Naive B cell (primary cell): ENCODE measurements around the gene CDH8. TPM values are rescaled to one million over a fixed set of nuclear protein-coding genes. Genes with fewer than 3 reads are reported as not detected.

Source experiments
- ATAC-seq, 2 donors: fragments of 150-1000 bp; cut with Tn5 transposase; 2 replicates each; pipeline ENCODE4 v1.10.0; 2021; ENCODE audit warnings: low read depth in 2 of 2, mild to moderate bottlenecking in 2 of 2, moderate library complexity in 2 of 2
- DNase-seq: peaks from one replicate; pipeline ENCODE4 v3.0.0; 2022
- H3K27ac Mint-ChIP-seq, 6 donors: one replicate each; pipeline ENCODE4 v1.8.0; 2020 to 2022; ENCODE audit warnings: mild to moderate bottlenecking in 6 of 6, mixed read lengths in 6 of 6, moderate library complexity in 5 of 6, inconsistent platforms in 2 of 6
- H3K27me3 Mint-ChIP-seq, 3 donors: one replicate each; pipeline ENCODE4 v1.8.0; 2021 to 2022; ENCODE audit warnings: mixed read lengths in 3 of 3, mild to moderate bottlenecking in 1 of 3
- H3K36me3 Mint-ChIP-seq, 2 donors: one replicate each; pipeline ENCODE4 v1.8.0; 2020 to 2022; ENCODE audit warnings: mixed read lengths in 2 of 2, inconsistent platforms in 1 of 2, mild to moderate bottlenecking in 1 of 2
- H3K4me1 Mint-ChIP-seq, 3 donors: one replicate each; pipeline ENCODE4 v1.8.0; 2020 to 2022; ENCODE audit warnings: mixed read lengths in 3 of 3, inconsistent platforms in 1 of 3, mild to moderate bottlenecking in 1 of 3, moderate library complexity in 1 of 3
- H3K4me3 Mint-ChIP-seq, 8 donors: one replicate each; pipeline ENCODE4 v1.8.0; 2020 to 2022; ENCODE audit warnings: mild to moderate bottlenecking in 8 of 8, mixed read lengths in 8 of 8, moderate library complexity in 8 of 8, inconsistent platforms in 2 of 8
- H3K9me3 Mint-ChIP-seq, 7 donors: one replicate each; pipeline ENCODE4 v1.8.0; 2020 to 2022; ENCODE audit warnings: mixed read lengths in 7 of 7, mild to moderate bottlenecking in 5 of 7, inconsistent platforms in 2 of 7, moderate library complexity in 1 of 7
- polyA plus RNA-seq, 6 donors: library from polyadenylated mRNA; unstranded; fragments of 300-500 nt; fragmentation: Illumina TruSeq; gene quantifications; one replicate each; pipeline ENCODE4 v1.2.3, GENCODE V29; 2021; ENCODE audit warnings: low read depth in 6 of 6

CDH8 gene
- polyA plus RNA-seq, 6 donors from 2014 or later, result not detected

- DNase-seq (no peak), ATAC-seq (no peak)
- Mint-ChIP-seq H3K36me3 (no peaks in the 10 kb centered on the region), H3K4me3 (no peak overlapping the region), H3K4me1 (no peaks in the 10 kb centered on the region), H3K9me3 (peaks cover 0 to 9% (median 0%) of the 10 kb centered on the region in 7 donors), H3K27ac (no peak overlapping the region), H3K27me3 (no peaks in the 10 kb centered on the region)
These were observed 390.7 kb downstream of the CDH8 start for GRCh38 chr16:61645561-61645960.

DNA sequence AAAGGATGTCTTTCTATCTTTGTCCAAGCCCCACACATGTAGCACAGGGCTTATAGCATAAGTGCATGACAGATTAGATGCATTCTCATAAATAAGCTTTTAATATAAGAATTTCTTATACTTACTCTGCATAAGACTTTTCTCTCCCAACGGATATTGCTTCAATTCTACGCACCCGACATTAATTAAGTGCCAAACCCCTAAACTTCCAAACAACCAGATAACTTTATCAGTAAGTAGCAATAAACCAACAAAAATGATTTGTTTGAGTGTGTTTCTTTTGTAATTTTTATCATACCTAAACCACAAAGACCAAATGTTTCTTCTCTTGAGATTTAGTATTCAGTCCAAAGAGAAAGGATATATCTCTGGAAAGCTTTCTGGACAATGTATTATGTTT lies 391.5 kb downstream of the CDH8 start:
- H3K9me3 Mint-ChIP-seq, result peaks cover 0 to 9% (median 0%) of the 10 kb centered on the region in 7 donors
- DNase-seq, result no peak
- no peaks in the 10 kb centered on the region for H3K4me1 Mint-ChIP-seq
- no peaks in the 10 kb centered on the region for H3K27me3 Mint-ChIP-seq
- no peak for ATAC-seq
- H3K36me3 Mint-ChIP-seq, result no peaks in the 10 kb centered on the region
- no peak overlapping the region for H3K4me3 Mint-ChIP-seq
- no peak overlapping the region for H3K27ac Mint-ChIP-seq

- Mint-ChIP-seq H3K9me3 (peaks cover 0 to 4% (median 0%) of the 10 kb centered on the region in 7 donors), H3K27me3 (no peaks in the 10 kb centered on the region), H3K4me3 (no peak overlapping the region), H3K27ac (no peak overlapping the region), H3K4me1 (no peaks in the 10 kb centered on the region), H3K36me3 (no peaks in the 10 kb centered on the region)
- no peak for ATAC-seq
- no peak for DNase-seq
These were observed 418.9 kb downstream of the CDH8 start for GRCh38 chr16:61617219-61617783.

DNA sequence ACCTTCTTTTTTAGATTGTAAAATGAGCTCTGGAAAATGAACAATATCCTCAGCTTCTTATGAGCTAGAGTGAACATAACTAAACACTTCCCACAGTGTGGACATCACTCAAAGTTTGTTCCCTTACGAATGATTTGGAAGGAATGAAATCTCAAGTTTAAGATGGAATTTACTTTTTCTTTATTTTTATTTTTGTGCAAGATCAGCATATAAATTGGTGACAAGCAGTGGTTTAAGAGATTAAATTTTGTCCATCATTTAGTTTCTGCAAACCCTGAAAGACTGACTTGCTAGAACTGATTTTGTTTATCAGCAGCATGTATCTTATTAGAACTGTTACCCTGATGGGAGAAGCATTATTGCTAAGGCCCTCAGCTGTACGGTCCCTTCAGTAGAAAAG lies 420.1 kb downstream of the CDH8 start:
- Mint-ChIP-seq H3K4me3 (no peak overlapping the region), H3K27me3 (no peaks in the 10 kb centered on the region), H3K36me3 (no peaks in the 10 kb centered on the region), H3K9me3 (peaks cover 0 to 7% (median 0%) of the 10 kb centered on the region in 7 donors), H3K4me1 (no peaks in the 10 kb centered on the region), H3K27ac (no peak overlapping the region)
- no peak for DNase-seq
- ATAC-seq, result no peak

- ATAC-seq (no peak), DNase-seq (no peak)
- Mint-ChIP-seq H3K4me1 (no peaks in the 10 kb centered on the region), H3K27ac (no peak overlapping the region), H3K9me3 (peaks cover 0 to 5% (median 2%) of the 10 kb centered on the region in 7 donors), H3K27me3 (no peaks in the 10 kb centered on the region), H3K4me3 (no peak overlapping the region), H3K36me3 (no peaks in the 10 kb centered on the region)
These were observed 424.3 kb downstream of the CDH8 start for GRCh38 chr16:61611847-61612491.

DNA sequence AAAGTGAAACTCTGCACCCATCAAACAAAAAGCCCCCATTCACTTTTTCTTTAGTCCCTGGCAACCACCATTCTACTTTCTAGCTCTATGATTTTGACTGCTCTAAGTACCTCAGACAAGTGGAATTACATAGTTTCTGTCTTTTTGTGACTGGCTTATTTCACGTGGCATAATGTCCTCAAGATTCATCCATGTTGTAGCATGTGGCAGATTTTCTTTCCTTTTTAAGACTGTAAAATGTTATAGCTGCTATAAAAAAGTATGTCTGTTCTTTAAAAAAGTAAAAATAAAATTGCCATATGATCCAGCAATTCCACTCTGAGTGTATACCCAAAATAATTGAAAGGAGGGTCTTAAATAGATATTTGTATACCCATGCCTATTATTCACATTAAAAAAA lies 429.7 kb downstream of the CDH8 start:
- H3K36me3 Mint-ChIP-seq, result no peaks in the 10 kb centered on the region
- H3K27me3 Mint-ChIP-seq, result no peaks in the 10 kb centered on the region
- no peaks in the 10 kb centered on the region for H3K4me1 Mint-ChIP-seq
- DNase-seq (no peak), ATAC-seq (no peak)
- H3K27ac Mint-ChIP-seq, result no peak overlapping the region
- H3K4me3 Mint-ChIP-seq, result no peak overlapping the region
- peaks cover 0 to 11% (median 9%) of the 10 kb centered on the region in 7 donors for H3K9me3 Mint-ChIP-seq
